Fibroblast of the aortic adventitia (primary cell): ENCODE data around the gene ANLN. TPM values are rescaled to one million over a fixed set of nuclear protein-coding genes. Genes with fewer than 3 reads are reported as not detected.

ENCODE experiments used
- DNase-seq: peaks from one replicate; pipeline ENCODE4 v3.0.0-alpha.2; 2010; ENCODE audit warnings: low read depth
- H3K4me3 ChIP-seq: 2 replicates; pipeline ENCODE4 v1.5.1; 2011; ENCODE audit warnings: low read depth, mild to moderate bottlenecking, control low read depth, low read length, moderate library complexity
- total RNA-seq: library from RNA; depleted of rRNA; stranded (reverse); fragments of >200 nt; gene quantifications from 2 replicates; pipeline ENCODE4 v1.2.3, GENCODE V29; 2012; ENCODE audit warnings: low replicate concordance
- TF ChIP-seq, protein P1 (sequence below): IDR thresholded peaks from 2 replicates; pipeline ENCODE4 v1.5.1; 2011; ENCODE audit warnings: mild to moderate bottlenecking, low read length, control low read depth, inconsistent platforms; ENCODE audit not compliant: insufficient read depth

Gene ANLN
- total RNA-seq, 1 donor: 171 TPM

DNA sequence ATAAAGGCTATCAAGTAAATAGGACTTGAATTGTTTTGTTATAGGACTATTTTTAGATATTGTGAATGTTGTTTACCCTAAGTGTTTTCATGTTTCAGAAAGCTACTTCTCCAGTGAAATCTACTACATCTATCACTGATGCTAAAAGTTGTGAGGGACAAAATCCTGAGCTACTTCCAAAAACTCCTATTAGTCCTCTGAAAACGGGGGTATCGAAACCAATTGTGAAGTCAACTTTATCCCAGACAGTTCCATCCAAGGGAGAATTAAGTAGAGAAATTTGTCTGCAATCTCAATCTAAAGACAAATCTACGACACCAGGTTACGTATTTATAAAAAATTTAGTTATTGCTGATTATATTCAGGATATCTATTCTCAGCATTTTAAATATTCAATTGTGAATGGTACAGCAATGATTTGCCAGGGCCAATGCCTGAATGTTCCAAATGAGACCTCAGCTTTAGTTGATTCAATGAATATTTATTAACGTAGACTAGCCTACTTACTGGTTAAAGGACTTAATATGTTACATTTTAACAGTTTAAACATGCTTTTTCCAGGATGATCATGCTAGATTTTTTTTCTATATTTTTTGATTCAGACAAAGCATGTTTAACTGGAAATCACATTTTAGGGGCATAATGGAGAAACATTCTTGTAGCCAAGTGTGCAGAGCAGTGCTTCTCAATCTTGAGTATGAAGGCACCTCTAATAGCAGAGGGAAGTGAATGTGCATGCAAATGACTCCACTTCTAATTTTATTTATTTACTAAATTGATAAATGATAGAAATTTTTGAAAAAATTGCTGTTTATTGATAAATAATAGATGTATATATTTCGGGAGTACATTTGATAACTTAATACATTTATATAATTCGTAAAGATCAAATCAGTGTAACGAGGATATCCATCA is 18.2 kb downstream of the ANLN start:
- DNase-seq: no peak
- TF ChIP-seq, protein P1, sequence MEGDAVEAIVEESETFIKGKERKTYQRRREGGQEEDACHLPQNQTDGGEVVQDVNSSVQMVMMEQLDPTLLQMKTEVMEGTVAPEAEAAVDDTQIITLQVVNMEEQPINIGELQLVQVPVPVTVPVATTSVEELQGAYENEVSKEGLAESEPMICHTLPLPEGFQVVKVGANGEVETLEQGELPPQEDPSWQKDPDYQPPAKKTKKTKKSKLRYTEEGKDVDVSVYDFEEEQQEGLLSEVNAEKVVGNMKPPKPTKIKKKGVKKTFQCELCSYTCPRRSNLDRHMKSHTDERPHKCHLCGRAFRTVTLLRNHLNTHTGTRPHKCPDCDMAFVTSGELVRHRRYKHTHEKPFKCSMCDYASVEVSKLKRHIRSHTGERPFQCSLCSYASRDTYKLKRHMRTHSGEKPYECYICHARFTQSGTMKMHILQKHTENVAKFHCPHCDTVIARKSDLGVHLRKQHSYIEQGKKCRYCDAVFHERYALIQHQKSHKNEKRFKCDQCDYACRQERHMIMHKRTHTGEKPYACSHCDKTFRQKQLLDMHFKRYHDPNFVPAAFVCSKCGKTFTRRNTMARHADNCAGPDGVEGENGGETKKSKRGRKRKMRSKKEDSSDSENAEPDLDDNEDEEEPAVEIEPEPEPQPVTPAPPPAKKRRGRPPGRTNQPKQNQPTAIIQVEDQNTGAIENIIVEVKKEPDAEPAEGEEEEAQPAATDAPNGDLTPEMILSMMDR: no peak
- H3K4me3 ChIP-seq: no peak overlapping the region

DNA sequence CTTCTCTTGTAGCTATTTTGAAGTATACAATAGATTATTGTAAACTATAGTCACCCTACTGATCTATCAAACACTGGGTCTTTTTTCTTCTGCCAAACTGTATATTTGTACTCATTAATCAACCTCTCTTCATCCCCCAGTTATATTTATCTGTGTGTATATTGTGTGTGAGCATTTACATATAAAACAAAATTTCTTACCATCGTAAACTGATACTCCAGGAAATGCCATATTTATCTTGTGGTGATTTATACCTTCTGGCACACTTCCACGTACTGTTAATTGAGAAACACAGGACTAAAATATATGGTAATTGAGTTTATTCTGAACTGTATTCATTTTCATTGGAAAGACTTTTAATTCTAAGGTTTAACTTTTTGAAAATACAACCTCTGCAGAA is 18.9 kb downstream of the ANLN start:
- no peak overlapping the region for H3K4me3 ChIP-seq
- TF ChIP-seq, protein P1: no peak
- no peak for DNase-seq

DNA sequence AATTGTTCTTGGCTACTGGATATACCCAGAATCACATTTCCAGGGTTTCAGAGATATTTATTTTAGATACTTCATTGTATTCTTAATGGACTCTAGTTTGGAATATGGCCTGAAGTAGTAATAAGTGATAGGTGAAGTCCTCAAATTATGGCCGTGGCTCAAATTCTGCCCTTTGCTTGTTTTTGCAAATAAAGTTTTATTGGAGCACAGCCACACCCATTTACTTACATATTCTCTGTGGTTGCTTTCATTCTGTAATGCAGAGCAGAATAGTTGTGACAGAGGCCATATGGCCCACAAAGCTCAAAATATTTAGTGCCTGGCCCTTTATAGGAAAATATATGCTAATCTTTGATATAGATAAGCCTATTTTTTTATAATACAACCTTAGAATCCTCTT is 19.5 kb downstream of the ANLN start:
- DNase-seq: no peak
- H3K4me3 ChIP-seq: no peak overlapping the region
- TF ChIP-seq, protein P1: no peak

DNA sequence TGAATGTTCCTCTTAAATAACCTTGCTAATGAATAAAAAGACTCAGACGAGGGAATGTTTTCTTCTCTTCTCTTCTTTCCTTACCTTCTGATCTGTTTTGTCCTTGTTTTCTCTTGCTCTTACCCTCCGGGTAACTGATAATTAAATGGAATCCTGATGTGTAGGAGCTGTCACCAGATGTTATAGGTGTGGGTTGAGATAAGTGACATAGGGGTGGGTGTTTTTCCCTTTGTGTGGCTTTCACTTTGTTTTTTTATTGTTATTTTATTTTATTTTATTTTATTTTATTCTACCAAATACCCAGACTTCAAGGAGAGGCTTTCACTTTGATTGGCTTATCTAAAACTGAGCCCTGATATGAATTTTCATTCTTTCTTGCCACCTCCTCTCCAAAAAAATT is 25.5 kb downstream of the ANLN start:
- TF ChIP-seq, protein P1: no peak
- DNase-seq: no peak
- H3K4me3 ChIP-seq: no peak overlapping the region

DNA sequence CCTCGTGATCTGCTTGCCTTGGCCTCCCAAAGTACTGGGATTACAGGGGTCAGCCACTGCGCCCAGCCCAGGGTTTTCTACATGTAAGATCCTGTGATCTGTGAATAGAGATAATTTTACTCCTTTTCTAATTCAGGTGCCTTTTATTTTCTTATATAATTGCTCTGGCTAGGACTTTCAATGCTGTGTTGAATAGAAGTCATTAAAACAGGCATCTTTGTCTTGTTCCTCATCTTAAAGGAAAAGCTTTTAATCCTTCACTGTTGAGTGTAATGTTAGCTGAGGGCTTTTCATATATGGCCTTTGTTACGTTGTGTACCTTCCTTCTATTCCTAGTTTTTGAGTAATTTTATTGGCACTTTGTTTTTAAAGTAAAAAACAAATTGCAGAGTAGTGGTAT is 26.6 kb downstream of the ANLN start:
- TF ChIP-seq, protein P1: no peak

DNA sequence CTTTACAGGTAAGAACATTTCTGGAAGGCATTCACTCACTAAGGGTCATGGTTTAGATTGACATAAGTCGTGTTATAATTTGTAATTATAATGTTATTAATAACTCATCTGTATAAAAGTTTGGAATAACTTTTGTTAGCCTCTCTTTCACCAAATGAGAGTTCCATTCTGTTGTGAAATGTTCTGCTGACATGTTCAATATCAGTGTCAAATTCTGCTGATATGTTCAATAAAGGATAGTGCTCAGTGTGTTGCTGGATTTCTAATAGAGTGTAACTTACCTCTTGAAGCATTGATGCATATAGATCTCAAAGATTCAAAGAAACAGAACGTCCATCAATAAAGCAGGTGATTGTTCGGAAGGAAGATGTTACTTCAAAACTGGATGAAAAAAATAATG is 30.6 kb downstream of the ANLN start:
- no peak overlapping the region for H3K4me3 ChIP-seq
- TF ChIP-seq, protein P1: no peak
- no peak for DNase-seq

More for the DNA sequence above, 26.6 kb downstream of the ANLN start:
- no peak for DNase-seq
- no peak overlapping the region for H3K4me3 ChIP-seq
